GM10266 (cell line): ENCODE results near the gene SYT8.

Experiments used
- DNase-seq: peaks from one replicate; pipeline ENCODE4 v3.0.0; 2012; ENCODE audit errors: extremely low spot score
- TF ChIP-seq, protein P1 (sequence below): IDR thresholded peaks from 2 replicates; pipeline ENCODE4 v1.5.1; 2012; ENCODE audit warnings: mild to moderate bottlenecking, low read depth; ENCODE audit not compliant: control insufficient read depth, insufficient read depth; ENCODE audit errors: missing control alignments

The SYT8 gene

DNA sequence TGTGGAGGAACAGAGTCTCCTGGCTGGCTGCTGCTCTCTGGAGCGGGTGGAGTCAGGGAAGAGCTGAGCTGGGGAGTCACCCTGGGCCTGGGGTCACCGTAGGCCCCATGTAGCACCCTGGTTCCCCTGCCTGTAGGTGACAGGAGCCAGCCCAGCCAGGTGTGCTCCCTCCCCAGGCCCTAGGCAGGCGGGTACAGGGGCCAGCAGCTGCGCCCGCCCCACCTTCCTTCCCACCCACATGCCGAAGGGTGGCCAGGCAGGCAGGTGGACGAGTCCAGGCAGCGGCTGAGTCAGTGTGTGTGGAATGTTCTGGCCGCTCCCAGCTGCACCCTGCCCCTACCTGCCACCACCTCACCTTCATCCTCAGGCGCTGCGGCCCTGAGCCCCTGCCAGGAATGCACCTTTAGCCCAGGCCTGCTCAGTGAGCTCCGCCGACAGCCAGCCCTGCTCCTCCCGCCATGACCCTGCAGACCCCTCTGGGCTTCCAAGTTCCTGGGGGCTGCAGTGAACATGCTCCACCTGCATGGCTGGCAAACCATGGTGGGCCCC, 654 bp upstream of the SYT8 start:
- no peak for DNase-seq
- TF ChIP-seq, protein P1, sequence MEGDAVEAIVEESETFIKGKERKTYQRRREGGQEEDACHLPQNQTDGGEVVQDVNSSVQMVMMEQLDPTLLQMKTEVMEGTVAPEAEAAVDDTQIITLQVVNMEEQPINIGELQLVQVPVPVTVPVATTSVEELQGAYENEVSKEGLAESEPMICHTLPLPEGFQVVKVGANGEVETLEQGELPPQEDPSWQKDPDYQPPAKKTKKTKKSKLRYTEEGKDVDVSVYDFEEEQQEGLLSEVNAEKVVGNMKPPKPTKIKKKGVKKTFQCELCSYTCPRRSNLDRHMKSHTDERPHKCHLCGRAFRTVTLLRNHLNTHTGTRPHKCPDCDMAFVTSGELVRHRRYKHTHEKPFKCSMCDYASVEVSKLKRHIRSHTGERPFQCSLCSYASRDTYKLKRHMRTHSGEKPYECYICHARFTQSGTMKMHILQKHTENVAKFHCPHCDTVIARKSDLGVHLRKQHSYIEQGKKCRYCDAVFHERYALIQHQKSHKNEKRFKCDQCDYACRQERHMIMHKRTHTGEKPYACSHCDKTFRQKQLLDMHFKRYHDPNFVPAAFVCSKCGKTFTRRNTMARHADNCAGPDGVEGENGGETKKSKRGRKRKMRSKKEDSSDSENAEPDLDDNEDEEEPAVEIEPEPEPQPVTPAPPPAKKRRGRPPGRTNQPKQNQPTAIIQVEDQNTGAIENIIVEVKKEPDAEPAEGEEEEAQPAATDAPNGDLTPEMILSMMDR = no peak

DNA sequence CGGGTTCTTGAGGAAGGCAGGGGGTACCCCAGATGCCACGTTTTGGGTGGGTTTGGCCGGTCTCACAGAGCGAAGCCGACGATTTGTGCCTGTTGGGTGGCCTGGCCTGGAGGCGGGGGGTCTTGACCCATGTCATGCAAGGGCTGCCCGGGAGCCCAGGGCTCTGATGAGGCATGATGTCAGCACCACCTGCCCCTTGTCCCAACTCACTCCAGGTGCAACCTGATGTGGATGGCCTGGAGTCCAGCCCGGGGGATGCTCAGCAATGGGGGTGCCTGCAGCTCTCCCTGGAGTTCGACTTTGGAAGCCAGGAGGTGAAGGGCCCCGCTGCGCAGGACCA, 851 bp downstream of the SYT8 start:
- TF ChIP-seq, protein P1 = no peak

DNA sequence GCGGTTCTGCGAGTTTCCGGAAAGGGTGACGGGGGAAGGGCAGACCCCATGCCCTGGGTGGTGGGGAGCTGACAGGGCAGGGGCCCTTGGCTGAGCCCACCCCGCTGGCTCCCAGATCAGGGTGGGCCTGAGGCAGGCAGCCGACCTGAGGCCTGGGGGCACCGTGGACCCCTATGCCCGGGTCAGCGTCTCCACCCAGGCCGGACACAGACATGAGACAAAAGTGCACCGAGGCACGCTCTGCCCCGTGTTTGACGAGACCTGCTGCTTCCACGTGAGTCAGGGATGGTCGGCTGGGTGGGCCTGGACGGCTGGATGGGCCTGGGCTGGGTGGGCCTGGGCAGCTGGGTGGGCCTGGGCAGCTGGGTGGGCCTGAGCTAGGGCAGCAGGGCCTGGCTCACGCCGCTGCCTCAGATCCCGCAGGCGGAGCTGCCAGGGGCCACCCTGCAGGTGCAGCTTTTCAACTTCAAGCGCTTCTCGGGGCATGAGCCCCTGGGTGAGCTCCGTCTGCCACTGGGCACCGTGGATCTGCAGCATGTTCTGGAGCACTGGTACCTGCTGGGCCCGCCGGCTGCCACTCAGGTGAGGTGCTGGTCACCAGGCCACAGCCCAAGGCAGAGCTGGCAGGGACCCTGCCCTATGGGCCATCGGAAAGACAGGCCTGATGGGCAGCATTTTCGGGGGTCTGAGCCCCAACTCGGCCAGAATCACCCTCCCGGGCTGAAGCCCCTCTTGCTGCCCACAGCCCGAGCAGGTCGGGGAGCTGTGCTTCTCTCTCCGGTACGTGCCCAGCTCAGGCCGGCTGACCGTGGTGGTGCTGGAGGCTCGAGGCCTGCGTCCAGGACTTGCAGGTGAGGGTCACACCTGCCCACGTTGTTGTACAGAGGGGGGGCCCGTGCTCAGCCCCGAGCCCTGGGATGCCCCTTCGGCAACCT, 1.5 kb downstream of the SYT8 start:
- TF ChIP-seq, protein P1 = no peak

More for the DNA sequence above, 851 bp downstream of the SYT8 start:
- DNase-seq = no peak

DNA sequence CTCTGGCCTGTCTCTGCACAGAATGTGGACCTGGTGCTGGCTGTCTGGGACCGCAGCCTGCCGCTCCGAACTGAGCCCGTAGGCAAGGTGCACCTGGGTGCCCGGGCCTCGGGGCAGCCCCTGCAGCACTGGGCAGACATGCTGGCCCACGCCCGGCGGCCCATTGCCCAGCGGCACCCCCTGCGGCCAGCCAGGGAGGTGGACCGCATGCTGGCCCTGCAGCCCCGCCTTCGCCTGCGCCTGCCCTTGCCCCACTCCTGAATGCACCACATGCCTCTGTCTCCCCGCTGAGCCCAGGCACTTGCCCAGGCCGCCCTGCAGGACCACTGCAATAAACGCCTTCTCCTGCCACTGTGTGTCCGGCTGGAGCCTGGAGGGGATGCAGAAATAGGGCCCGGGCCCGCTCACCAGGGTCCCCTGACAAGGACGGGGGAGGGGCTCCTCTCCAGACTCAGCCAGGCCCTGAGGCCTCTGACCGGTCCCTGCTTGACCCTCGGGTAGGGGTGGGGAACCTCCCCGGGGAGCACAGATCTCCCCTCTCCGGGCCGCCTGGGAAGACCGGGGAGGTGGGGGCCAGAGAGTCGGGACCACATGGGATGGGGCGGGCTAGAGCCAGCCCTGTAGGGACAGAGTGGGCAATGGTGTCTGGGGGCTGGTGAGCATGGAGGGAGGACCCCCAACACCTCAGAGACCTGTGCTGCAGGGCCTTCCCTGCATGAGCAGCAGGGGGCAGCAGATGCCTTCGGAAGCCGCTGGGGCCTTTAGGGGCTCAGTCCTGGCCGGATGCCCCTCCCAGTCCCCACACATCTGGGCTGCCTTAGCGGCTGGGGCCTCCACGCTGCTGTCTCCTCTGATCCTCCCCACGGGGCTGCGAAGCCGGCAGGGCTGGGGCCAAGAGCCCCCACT, 2.6 kb downstream of the SYT8 start:
- DNase-seq = peak; percentile 96
- TF ChIP-seq, protein P1 = peak; percentile 92

More for the DNA sequence above, 1.5 kb downstream of the SYT8 start:
- no peak for DNase-seq

DNA sequence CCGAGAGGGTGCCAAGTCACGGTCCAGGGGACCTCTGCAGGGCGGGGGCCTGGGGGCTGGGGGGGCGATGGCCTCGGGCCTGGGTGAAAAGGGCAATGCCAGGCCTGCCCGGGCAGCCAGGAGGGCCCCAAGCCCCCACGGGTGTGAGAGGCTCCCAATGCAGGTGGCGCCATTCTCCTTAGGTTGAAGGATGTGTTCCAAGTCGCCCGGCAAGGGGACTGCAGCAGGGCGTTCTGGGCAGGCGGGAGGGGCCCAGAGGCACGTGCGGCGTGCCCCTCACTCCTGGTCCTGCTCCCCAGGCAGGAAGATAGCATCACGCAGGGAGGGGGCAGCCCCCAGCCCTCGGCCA, 3.3 kb downstream of the SYT8 start:
- TF ChIP-seq, protein P1 = peak; percentile 14
- DNase-seq = no peak

DNA sequence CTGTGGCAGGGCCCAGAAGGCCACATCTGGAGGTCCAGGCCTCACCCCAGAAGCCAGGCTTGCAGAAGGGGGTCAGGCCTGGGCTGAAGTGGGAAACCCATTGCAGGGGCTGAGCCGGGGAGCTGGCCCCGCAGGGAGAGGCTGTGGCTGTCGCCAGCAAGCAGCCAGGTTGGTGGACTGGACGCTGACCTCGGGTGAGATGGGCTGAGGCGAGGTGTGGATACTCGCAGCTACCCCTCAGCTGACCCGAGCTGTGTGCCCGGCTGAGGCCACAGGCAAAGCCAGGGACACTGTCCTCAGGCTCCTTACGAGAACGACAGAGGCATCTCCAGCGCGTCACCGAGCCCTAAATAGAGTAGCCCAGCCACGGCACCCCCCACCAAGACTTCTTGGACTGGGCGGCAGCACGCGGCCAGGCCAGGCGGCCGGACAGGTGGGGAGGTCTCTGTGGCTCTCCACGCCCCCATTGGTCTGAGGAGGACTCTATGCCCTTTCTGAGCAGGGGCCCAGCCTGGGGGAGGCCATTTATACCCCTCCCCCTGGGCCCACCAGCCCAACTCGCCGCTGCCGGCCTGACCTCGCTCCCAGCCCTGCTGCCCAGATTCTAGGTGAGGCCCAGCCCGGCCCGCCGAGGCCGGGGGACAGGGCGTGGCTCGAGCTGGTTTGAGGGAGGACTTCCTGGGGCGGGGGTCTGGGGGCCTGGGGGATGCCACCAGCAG, 3.8 kb downstream of the SYT8 start, which contains the start of gene TNNI2:
TNNI2 (plus strand) TSS at position 556 of the 719 bp plus-strand sequence. CDS start 716 bp downstream, outside the sequence.
- TF ChIP-seq, protein P1 = no peak
- no peak for DNase-seq
